Neural progenitor cell (in vitro differentiated cells): ENCODE measurements around the gene TMEM169. TPM values are rescaled to one million over a fixed set of nuclear protein-coding genes. Genes with fewer than 3 reads are reported as not detected.

Source experiments
- DNase-seq: peaks from one replicate; pipeline ENCODE4 v3.0.0-alpha.2; 2016; ENCODE audit warnings: low spot score
- H2AFZ ChIP-seq: fragments of 200-600 bp; sonication (generic); replicated peaks from 2 replicates; pipeline ENCODE4 v1.6.1; 2016; ENCODE audit warnings: antibody characterized with exemption
- H3F3A ChIP-seq: fragments of 200-600 bp; sonication (generic); 2 replicates; pipeline ENCODE4 v1.6.1; 2016; ENCODE audit warnings: antibody characterized with exemption, low read depth
- H3K27ac ChIP-seq: fragments of 200-600 bp; sonication (generic); 2 replicates; pipeline ENCODE4 v1.5.1; 2016; ENCODE audit warnings: mild to moderate bottlenecking
- H3K27me3 ChIP-seq: fragments of 200-600 bp; sonication (generic); 2 replicates; pipeline ENCODE4 v1.6.1; 2016; ENCODE audit warnings: mild to moderate bottlenecking, moderate library complexity
- H3K36me3 ChIP-seq: fragments of 200-600 bp; sonication (generic); 2 replicates; pipeline ENCODE4 v1.5.1; 2016
- H3K4me1 ChIP-seq: fragments of 200-600 bp; sonication (generic); 2 replicates; pipeline ENCODE4 v1.6.1; 2016; ENCODE audit warnings: mixed run types
- H3K4me2 ChIP-seq: fragments of 200-600 bp; sonication (generic); 2 replicates; pipeline ENCODE4 v1.6.1; 2016
- H3K4me3 ChIP-seq: fragments of 200-600 bp; sonication (generic); 2 replicates; pipeline ENCODE4 v1.5.1; 2016
- H3K79me2 ChIP-seq: fragments of 200-600 bp; sonication (generic); 2 replicates; pipeline ENCODE4 v1.6.1; 2016; ENCODE audit warnings: low read depth
- H3K9ac ChIP-seq: fragments of 200-600 bp; sonication (generic); 2 replicates; pipeline ENCODE4 v1.6.1; 2016
- H3K9me3 ChIP-seq: fragments of 200-600 bp; sonication (generic); 2 replicates; pipeline ENCODE4 v1.5.1; 2016; ENCODE audit warnings: low read depth
- H4K20me1 ChIP-seq: fragments of 200-600 bp; sonication (generic); 2 replicates; pipeline ENCODE4 v1.6.1; 2016; ENCODE audit warnings: low read depth
- H3K27ac Mint-ChIP-seq: 3 replicates; pipeline ENCODE4 v1.8.0; 2021; ENCODE audit warnings: mixed read lengths
- H3K27me3 Mint-ChIP-seq: 2 replicates; pipeline ENCODE4 v1.8.0; 2022; ENCODE audit warnings: low read depth, mild to moderate bottlenecking, inconsistent platforms, moderate library complexity, mixed read lengths; ENCODE audit not compliant: insufficient read depth
- H3K36me3 Mint-ChIP-seq: 3 replicates; pipeline ENCODE4 v1.8.0; 2021; ENCODE audit warnings: mixed read lengths
- H3K4me1 Mint-ChIP-seq: 3 replicates; pipeline ENCODE4 v1.8.0; 2021; ENCODE audit warnings: mixed read lengths
- H3K4me3 Mint-ChIP-seq: 3 replicates; pipeline ENCODE4 v1.8.0; 2021; ENCODE audit warnings: mild to moderate bottlenecking, moderate library complexity, mixed read lengths
- H3K9me3 Mint-ChIP-seq: 3 replicates; pipeline ENCODE4 v1.8.0; 2020; ENCODE audit warnings: mixed read lengths
- CTCF ChIP-seq: fragments of 200-600 bp; sonication (generic); IDR thresholded peaks from 2 replicates; pipeline ENCODE4 v1.5.1; 2017; ENCODE audit warnings: antibody characterized with exemption, mild to moderate bottlenecking
- EZH2 ChIP-seq: fragments of 200-600 bp; sonication (generic); IDR thresholded peaks from 2 replicates; pipeline ENCODE4 v1.6.1; 2017; ENCODE audit warnings: antibody characterized with exemption, mild to moderate bottlenecking, moderate library complexity
- EZH2phosphoT487 ChIP-seq: fragments of 200-600 bp; sonication (generic); IDR thresholded peaks from 2 replicates; pipeline ENCODE4 v1.6.1; 2017; ENCODE audit warnings: antibody characterized with exemption
- total RNA-seq: library from RNA; depleted of rRNA; stranded (reverse); fragments of >200 nt; gene quantifications from 2 replicates; pipeline ENCODE4 v1.2.3, GENCODE V29; 2015; ENCODE audit warnings: low replicate concordance

TMEM169 gene
- total RNA-seq, 1 donor from 2014 or later = 17.9 TPM

GRCh38 chr2:216083464-216084281 is 2.0 kb downstream of the TMEM169 start:
- TF ChIP-seq EZH2phosphoT487 = no peak
- no peak for TF ChIP-seq EZH2
- TF ChIP-seq CTCF = no peak
- Mint-ChIP-seq H3K27me3 (no peaks in the 10 kb centered on the region), H3K9me3 (no peaks in the 10 kb centered on the region), H3K4me1 (peaks cover 51% of the 10 kb centered on the region), H3K4me3 (peak overlapping the region; percentile 94), H3K36me3 (peaks cover 9% of the 10 kb centered on the region), H3K27ac (peak overlapping the region; percentile 98)
- Histone ChIP-seq H3K9ac (peak overlapping the region; percentile 33), H3K36me3 (peaks cover 4% of the 10 kb centered on the region), H3K4me2 (peak overlapping the region; percentile 90), H3K9me3 (no peaks in the 10 kb centered on the region), H3K4me3 (peak overlapping the region; percentile 88), H2AFZ (no peak overlapping the region), H3K4me1 (peaks cover 46% of the 10 kb centered on the region), H3F3A (peaks cover 36% of the 10 kb centered on the region), H3K27me3 (no peaks in the 10 kb centered on the region), H3K27ac (peak overlapping the region; percentile 95), H3K79me2 (peaks cover 88% of the 10 kb centered on the region), H4K20me1 (peaks cover 9% of the 10 kb centered on the region)
- DNase-seq = peak; percentile 87

- peak overlapping the region; percentile 95 for H3K27ac ChIP-seq
- H3K36me3 ChIP-seq = peaks cover 4% of the 10 kb centered on the region
- no peak overlapping the region for H2AFZ ChIP-seq
- peaks cover 48% of the 10 kb centered on the region for H3K4me1 Mint-ChIP-seq
- peaks cover 36% of the 10 kb centered on the region for H3F3A ChIP-seq
- DNase-seq = peak; percentile 5
- no peaks in the 10 kb centered on the region for H3K9me3 ChIP-seq
- peaks cover 13% of the 10 kb centered on the region for H3K36me3 Mint-ChIP-seq
- H3K27ac Mint-ChIP-seq = peak overlapping the region; percentile 98
- peaks cover 9% of the 10 kb centered on the region for H4K20me1 ChIP-seq
- H3K27me3 Mint-ChIP-seq = no peaks in the 10 kb centered on the region
- H3K79me2 ChIP-seq = peaks cover 82% of the 10 kb centered on the region
- peak overlapping the region; percentile 90 for H3K4me2 ChIP-seq
- H3K9me3 Mint-ChIP-seq = no peaks in the 10 kb centered on the region
- H3K27me3 ChIP-seq = no peaks in the 10 kb centered on the region
- TF ChIP-seq EZH2phosphoT487 (no peak), EZH2 (no peak), CTCF (no peak)
- H3K4me3 ChIP-seq = peak overlapping the region; percentile 88
- H3K4me1 ChIP-seq = peaks cover 46% of the 10 kb centered on the region
- no peak overlapping the region for H3K9ac ChIP-seq
- H3K4me3 Mint-ChIP-seq = peak overlapping the region; percentile 94
Measured at GRCh38 chr2:216084547-216084946, 2.8 kb downstream of the TMEM169 start.

- DNase-seq = no peak
- Histone ChIP-seq H3F3A (peaks cover 36% of the 10 kb centered on the region), H3K79me2 (peaks cover 64% of the 10 kb centered on the region), H4K20me1 (peaks cover 9% of the 10 kb centered on the region), H3K27ac (no peak overlapping the region), H3K36me3 (peaks cover 4% of the 10 kb centered on the region), H3K4me3 (no peak overlapping the region), H3K4me1 (peaks cover 37% of the 10 kb centered on the region), H2AFZ (no peak overlapping the region), H3K27me3 (no peaks in the 10 kb centered on the region), H3K9me3 (no peaks in the 10 kb centered on the region), H3K9ac (no peak overlapping the region), H3K4me2 (no peak overlapping the region)
- Mint-ChIP-seq H3K4me3 (no peak overlapping the region), H3K27me3 (no peaks in the 10 kb centered on the region), H3K4me1 (peaks cover 41% of the 10 kb centered on the region), H3K27ac (no peak overlapping the region), H3K36me3 (peaks cover 22% of the 10 kb centered on the region), H3K9me3 (no peaks in the 10 kb centered on the region)
- TF ChIP-seq CTCF (no peak), EZH2phosphoT487 (no peak), EZH2 (no peak)
Measured at GRCh38 chr2:216086207-216086893, 4.6 kb downstream of the TMEM169 start.
